ENCODE results near the gene TMC7. TPM values are rescaled to one million over a fixed set of nuclear protein-coding genes. Genes with fewer than 3 reads are reported as not detected.
"Not testable (repeated sequence)": the region's sequence is repeated elsewhere in the genome, so short reads cannot be mapped to it uniquely, and the experiment has no call there.

TMC7 gene
- total and polyA plus RNA-seq, 4 donors: 0.06 to 0.42 (median 0.09) TPM

- no peak for DNase-seq (ENCODE audit: low spot score)
- WGBS: 85% methylated on average over 11 of the region's 11 CpGs
- TF ChIP-seq SP1 (IDR thresholded peaks at IDR 0.05) (no peak), TAF1 (conservative IDR thresholded peaks at IDR 0.05) (no peak), HNF4G (IDR thresholded peaks at IDR 0.05) (no peak), RAD21 (IDR thresholded peaks at IDR 0.05) (no peak), GABPA (IDR thresholded peaks at IDR 0.05 in 1 of 2, conservative IDR thresholded peaks at IDR 0.05 in 1 of 2) (no peak), ZBTB33 (IDR thresholded peaks at IDR 0.05) (no peak), NR2F2 (IDR thresholded peaks at IDR 0.05) (no peak), JUND (IDR thresholded peaks at IDR 0.05) (no peak), FOXA2 (IDR thresholded peaks at IDR 0.05) (no peak), EGR1 (IDR thresholded peaks at IDR 0.05; ENCODE audit: low read depth in 2 of 2) (no peak), RXRA (IDR thresholded peaks at IDR 0.05) (no peak), HNF4A (conservative IDR thresholded peaks at IDR 0.05) (no peak), FOXA1 (IDR thresholded peaks at IDR 0.05) (no peak), YY1 (IDR thresholded peaks at IDR 0.05) (no peak)
- TF ChIP-seq, protein P1, sequence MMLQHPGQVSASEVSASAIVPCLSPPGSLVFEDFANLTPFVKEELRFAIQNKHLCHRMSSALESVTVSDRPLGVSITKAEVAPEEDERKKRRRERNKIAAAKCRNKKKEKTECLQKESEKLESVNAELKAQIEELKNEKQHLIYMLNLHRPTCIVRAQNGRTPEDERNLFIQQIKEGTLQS (IDR thresholded peaks at IDR 0.05): no peak
- TF ChIP-seq, protein P2, sequence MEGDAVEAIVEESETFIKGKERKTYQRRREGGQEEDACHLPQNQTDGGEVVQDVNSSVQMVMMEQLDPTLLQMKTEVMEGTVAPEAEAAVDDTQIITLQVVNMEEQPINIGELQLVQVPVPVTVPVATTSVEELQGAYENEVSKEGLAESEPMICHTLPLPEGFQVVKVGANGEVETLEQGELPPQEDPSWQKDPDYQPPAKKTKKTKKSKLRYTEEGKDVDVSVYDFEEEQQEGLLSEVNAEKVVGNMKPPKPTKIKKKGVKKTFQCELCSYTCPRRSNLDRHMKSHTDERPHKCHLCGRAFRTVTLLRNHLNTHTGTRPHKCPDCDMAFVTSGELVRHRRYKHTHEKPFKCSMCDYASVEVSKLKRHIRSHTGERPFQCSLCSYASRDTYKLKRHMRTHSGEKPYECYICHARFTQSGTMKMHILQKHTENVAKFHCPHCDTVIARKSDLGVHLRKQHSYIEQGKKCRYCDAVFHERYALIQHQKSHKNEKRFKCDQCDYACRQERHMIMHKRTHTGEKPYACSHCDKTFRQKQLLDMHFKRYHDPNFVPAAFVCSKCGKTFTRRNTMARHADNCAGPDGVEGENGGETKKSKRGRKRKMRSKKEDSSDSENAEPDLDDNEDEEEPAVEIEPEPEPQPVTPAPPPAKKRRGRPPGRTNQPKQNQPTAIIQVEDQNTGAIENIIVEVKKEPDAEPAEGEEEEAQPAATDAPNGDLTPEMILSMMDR (IDR thresholded peaks at IDR 0.05; ENCODE audit: low read depth, low read length, missing input control): no peak
- TF ChIP-seq, protein P3, sequence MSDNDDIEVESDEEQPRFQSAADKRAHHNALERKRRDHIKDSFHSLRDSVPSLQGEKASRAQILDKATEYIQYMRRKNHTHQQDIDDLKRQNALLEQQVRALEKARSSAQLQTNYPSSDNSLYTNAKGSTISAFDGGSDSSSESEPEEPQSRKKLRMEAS (IDR thresholded peaks at IDR 0.05): no peak
- Histone ChIP-seq H3K4me1 (ENCODE audit: control insufficient read depth in 4 of 4, insufficient read depth in 4 of 4, low read length in 3 of 4) (peaks cover 0 to 3% (median 2%) of the 10 kb centered on the region in 4 donors), H3K27ac (ENCODE audit: low read depth in 1 of 2, low read length in 2 of 2) (no peak overlapping the region), H3K27me3 (ENCODE audit: control insufficient read depth in 4 of 4, insufficient read depth in 4 of 4, low read length in 3 of 4) (no peaks in the 10 kb centered on the region), H3K36me3 (ENCODE audit: control insufficient read depth in 4 of 4, insufficient read depth in 3 of 4, low read depth in 1 of 4, low read length in 3 of 4) (no peaks in the 10 kb centered on the region), H3K9me3 (ENCODE audit: control insufficient read depth in 4 of 4, low read length in 3 of 4) (no peaks in the 10 kb centered on the region), H3K9ac (ENCODE audit: low read depth in 1 of 2, low read length in 2 of 2) (no peak overlapping the region), H3K4me3 (ENCODE audit: low read depth in 1 of 3, low read length in 3 of 3) (no peak overlapping the region)
Measured at GRCh38 chr16:18984435-18985005, 786 bp downstream of the TMC7 start.

DNA sequence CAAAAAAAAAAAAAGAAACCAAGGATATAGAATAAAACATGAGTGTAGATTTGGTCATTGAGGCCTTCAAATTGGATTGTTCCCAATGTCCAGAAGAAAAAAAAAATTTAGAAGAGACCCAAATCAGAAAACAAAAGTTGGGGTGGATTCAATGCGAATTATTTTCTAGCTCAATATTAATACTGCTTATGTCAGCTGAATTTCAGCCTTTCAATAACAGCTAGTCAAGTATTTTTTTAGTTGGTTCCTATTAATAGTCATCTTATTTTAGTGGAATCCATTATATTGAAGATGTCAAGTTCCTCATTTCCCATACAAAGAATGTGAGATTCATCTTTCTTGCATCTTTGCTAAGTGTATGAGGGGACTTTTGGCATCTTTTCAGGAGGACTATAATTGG is 1.5 kb downstream of the TMC7 start:
- not testable (repeated sequence) for H3K9me3 ChIP-seq (ENCODE audit: control insufficient read depth in 4 of 4, low read length in 3 of 4); H3K27me3 ChIP-seq (ENCODE audit: control insufficient read depth in 4 of 4, insufficient read depth in 4 of 4, low read length in 3 of 4); H3K27ac ChIP-seq (ENCODE audit: low read depth in 1 of 2, low read length in 2 of 2); DNase-seq (ENCODE audit: low spot score); H3K9ac ChIP-seq (ENCODE audit: low read depth in 1 of 2, low read length in 2 of 2); H3K36me3 ChIP-seq (ENCODE audit: control insufficient read depth in 4 of 4, insufficient read depth in 3 of 4, low read depth in 1 of 4, low read length in 3 of 4); H3K4me1 ChIP-seq (ENCODE audit: control insufficient read depth in 4 of 4, insufficient read depth in 4 of 4, low read length in 3 of 4); H3K4me3 ChIP-seq (ENCODE audit: low read depth in 1 of 3, low read length in 3 of 3)
- WGBS: 97% methylated on average over 1 of the region's 1 CpG

- H3K27ac ChIP-seq (ENCODE audit: low read depth in 1 of 2, low read length in 2 of 2); DNase-seq (ENCODE audit: low spot score); H3K9ac ChIP-seq (ENCODE audit: low read depth in 1 of 2, low read length in 2 of 2); H3K9me3 ChIP-seq (ENCODE audit: control insufficient read depth in 4 of 4, low read length in 3 of 4); H3K27me3 ChIP-seq (ENCODE audit: control insufficient read depth in 4 of 4, insufficient read depth in 4 of 4, low read length in 3 of 4); H3K4me1 ChIP-seq (ENCODE audit: control insufficient read depth in 4 of 4, insufficient read depth in 4 of 4, low read length in 3 of 4); H3K4me3 ChIP-seq (ENCODE audit: low read depth in 1 of 3, low read length in 3 of 3); H3K36me3 ChIP-seq (ENCODE audit: control insufficient read depth in 4 of 4, insufficient read depth in 3 of 4, low read depth in 1 of 4, low read length in 3 of 4): not testable (repeated sequence)
- WGBS: 92% methylated on average over 9 of the region's 9 CpGs
Measured at GRCh38 chr16:18991731-18992130, 8.0 kb downstream of the TMC7 start.

- not testable (repeated sequence) for H3K36me3 ChIP-seq (ENCODE audit: control insufficient read depth in 4 of 4, insufficient read depth in 3 of 4, low read depth in 1 of 4, low read length in 3 of 4); H3K4me1 ChIP-seq (ENCODE audit: control insufficient read depth in 4 of 4, insufficient read depth in 4 of 4, low read length in 3 of 4); H3K9ac ChIP-seq (ENCODE audit: low read depth in 1 of 2, low read length in 2 of 2); H3K4me3 ChIP-seq (ENCODE audit: low read depth in 1 of 3, low read length in 3 of 3); H3K9me3 ChIP-seq (ENCODE audit: control insufficient read depth in 4 of 4, low read length in 3 of 4); H3K27me3 ChIP-seq (ENCODE audit: control insufficient read depth in 4 of 4, insufficient read depth in 4 of 4, low read length in 3 of 4); DNase-seq (ENCODE audit: low spot score); H3K27ac ChIP-seq (ENCODE audit: low read depth in 1 of 2, low read length in 2 of 2)
- WGBS: 95% methylated on average over 3 of the region's 3 CpGs
Measured at GRCh38 chr16:18993531-18993930, 9.8 kb downstream of the TMC7 start.

- H3K36me3 ChIP-seq (ENCODE audit: control insufficient read depth in 4 of 4, insufficient read depth in 3 of 4, low read depth in 1 of 4, low read length in 3 of 4); DNase-seq (ENCODE audit: low spot score); H3K4me3 ChIP-seq (ENCODE audit: low read depth in 1 of 3, low read length in 3 of 3); H3K9ac ChIP-seq (ENCODE audit: low read depth in 1 of 2, low read length in 2 of 2); H3K27me3 ChIP-seq (ENCODE audit: control insufficient read depth in 4 of 4, insufficient read depth in 4 of 4, low read length in 3 of 4); H3K9me3 ChIP-seq (ENCODE audit: control insufficient read depth in 4 of 4, low read length in 3 of 4); H3K27ac ChIP-seq (ENCODE audit: low read depth in 1 of 2, low read length in 2 of 2); H3K4me1 ChIP-seq (ENCODE audit: control insufficient read depth in 4 of 4, insufficient read depth in 4 of 4, low read length in 3 of 4): not testable (repeated sequence)
- WGBS: 77% methylated on average over 7 of the region's 7 CpGs
Measured at GRCh38 chr16:18994181-18994580, 10.4 kb downstream of the TMC7 start.

All from liver (tissue), 9 donors.